T-helper 17 cell (primary cell): Measurements from ENCODE around the gene FREM2. TPM values are rescaled to one million over a fixed set of nuclear protein-coding genes. Genes with fewer than 3 reads are reported as not detected.

Experiments
- ATAC-seq: fragments of 150-1000 bp; cut with Tn5 transposase; 2 replicates; pipeline ENCODE4 v1.10.0; 2021; ENCODE audit warnings: mild to moderate bottlenecking, moderate library complexity
- DNase-seq, 3 donors: peaks; one replicate each; pipeline versions ENCODE4 v3.0.0 to v3.0.0-alpha.2; 2020 to 2021
- H3K9me3 ChIP-seq: one replicate; pipeline ENCODE4 v1.7.0; 2013; ENCODE audit warnings: low read length, mild to moderate bottlenecking; ENCODE audit not compliant: control insufficient read depth, poor library complexity, severe bottlenecking
- H3K27ac Mint-ChIP-seq: one replicate; pipeline ENCODE4 v1.8.0; 2022; ENCODE audit warnings: mild to moderate bottlenecking, moderate library complexity, mixed read lengths
- H3K27me3 Mint-ChIP-seq: one replicate; pipeline ENCODE4 v1.8.0; 2022; ENCODE audit warnings: mixed read lengths
- H3K36me3 Mint-ChIP-seq: one replicate; pipeline ENCODE4 v1.8.0; 2022; ENCODE audit warnings: low read depth, mixed read lengths
- H3K4me1 Mint-ChIP-seq: one replicate; pipeline ENCODE4 v1.8.0; 2022; ENCODE audit warnings: mild to moderate bottlenecking, mixed read lengths
- H3K4me3 Mint-ChIP-seq: one replicate; pipeline ENCODE4 v1.8.0; 2022; ENCODE audit warnings: mild to moderate bottlenecking, moderate library complexity, mixed read lengths
- total RNA-seq, 4 donors: library from RNA in 2 of 4; stranded (reverse) in 2 of 4; gene quantifications; one replicate each; pipeline ENCODE4 v1.2.3 and lab custom pipeline; 2022 to 2026

Gene FREM2
- total RNA-seq, 2 donors from 2014 or later, result not detected

DNA sequence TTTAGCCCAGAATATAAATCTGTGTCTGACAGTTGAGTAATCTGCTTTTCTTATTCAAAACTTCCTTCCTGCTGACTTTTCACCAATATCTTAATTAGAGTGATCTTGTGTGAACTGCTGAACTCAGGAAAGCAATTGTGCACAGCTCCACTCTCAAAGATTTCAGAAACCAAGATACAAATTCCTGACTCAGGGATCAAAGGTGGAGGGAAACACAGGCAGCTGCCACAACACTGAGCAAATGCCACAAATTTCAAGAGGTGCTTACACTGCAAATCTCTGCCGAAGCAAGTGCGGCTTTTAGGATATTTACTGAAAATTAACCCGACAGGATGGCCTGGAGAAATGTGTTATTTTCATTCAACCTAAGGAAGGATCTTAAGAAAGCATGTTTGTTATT, 192.4 kb downstream of the FREM2 start:
- H3K36me3 Mint-ChIP-seq, result no peaks in the 10 kb centered on the region
- ATAC-seq, result no peak

DNA sequence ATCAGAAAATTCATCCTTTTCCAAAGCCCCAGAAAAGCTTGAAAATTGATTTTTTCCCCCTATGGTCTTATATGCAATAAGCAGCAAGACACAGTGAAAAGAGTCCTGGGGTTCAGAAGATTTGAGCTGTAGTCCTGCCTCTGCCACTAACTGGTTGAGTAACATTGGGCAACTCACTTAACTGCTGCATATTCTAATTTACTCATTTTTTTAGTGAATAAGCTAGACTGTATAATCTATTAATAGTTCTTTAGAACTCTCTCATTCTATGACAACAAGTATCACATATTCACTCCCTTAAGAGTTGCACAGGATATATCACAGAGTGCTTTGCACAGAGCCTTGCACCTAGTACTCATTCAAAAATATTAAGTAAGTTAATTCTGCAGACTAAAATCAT, 192.9 kb downstream of the FREM2 start:
- H3K9me3 ChIP-seq, result no peaks in the 10 kb centered on the region
- no peak for ATAC-seq
- DNase-seq, result no peak
- no peaks in the 10 kb centered on the region for H3K36me3 Mint-ChIP-seq
- no peak overlapping the region for H3K27ac Mint-ChIP-seq
- H3K4me3 Mint-ChIP-seq, result no peak overlapping the region
- H3K27me3 Mint-ChIP-seq, result peaks cover 21% of the 10 kb centered on the region
- no peaks in the 10 kb centered on the region for H3K4me1 Mint-ChIP-seq

More for the DNA sequence above, 192.4 kb downstream of the FREM2 start:
- no peaks in the 10 kb centered on the region for H3K4me1 Mint-ChIP-seq
- H3K27ac Mint-ChIP-seq, result no peak overlapping the region
- no peaks in the 10 kb centered on the region for H3K9me3 ChIP-seq
- no peak overlapping the region for H3K4me3 Mint-ChIP-seq
- H3K27me3 Mint-ChIP-seq, result peaks cover 24% of the 10 kb centered on the region
- no peak for DNase-seq

DNA sequence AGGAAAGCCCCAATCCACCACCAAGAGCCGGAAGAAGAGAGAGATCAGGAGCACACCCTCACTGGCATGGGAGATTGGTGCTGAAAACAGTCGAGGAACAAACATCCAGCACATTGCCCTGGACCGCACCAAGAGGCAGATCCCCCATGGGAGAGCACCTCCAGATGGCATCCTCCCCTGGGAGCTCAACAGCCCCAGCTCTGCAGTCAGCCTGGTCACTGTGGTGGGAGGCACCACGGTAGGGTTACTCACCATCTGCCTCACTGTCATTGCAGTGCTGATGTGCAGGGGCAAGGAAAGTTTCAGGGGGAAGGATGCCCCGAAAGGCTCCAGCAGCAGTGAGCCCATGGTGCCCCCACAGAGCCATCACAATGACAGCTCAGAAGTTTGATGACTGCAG, 193.5 kb downstream of the FREM2 start:
- no peak for DNase-seq
- no peaks in the 10 kb centered on the region for H3K9me3 ChIP-seq
- H3K36me3 Mint-ChIP-seq, result no peaks in the 10 kb centered on the region
- no peak overlapping the region for H3K27ac Mint-ChIP-seq
- no peak for ATAC-seq
- H3K27me3 Mint-ChIP-seq, result peaks cover 21% of the 10 kb centered on the region
- no peaks in the 10 kb centered on the region for H3K4me1 Mint-ChIP-seq
- no peak overlapping the region for H3K4me3 Mint-ChIP-seq

DNA sequence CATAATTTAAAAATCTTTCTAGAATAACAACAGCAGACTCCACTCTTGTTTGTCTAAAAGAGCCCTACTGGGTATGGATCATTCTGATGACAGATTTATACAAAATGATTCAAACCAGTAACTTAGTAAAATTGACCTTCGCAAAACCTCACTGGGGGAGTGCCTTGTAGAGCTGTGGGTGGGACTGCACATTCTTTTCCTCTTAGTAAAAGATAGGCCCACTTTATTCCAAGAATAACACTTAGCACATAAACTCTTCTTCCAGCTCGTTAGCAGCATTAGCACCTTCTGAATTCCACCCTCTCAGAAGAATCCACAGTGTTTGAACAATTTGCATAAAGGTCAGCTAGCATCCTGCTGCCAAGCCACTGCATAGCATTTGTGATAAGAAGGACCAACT, 196.9 kb downstream of the FREM2 start:
- Mint-ChIP-seq H3K36me3 (peaks cover 2% of the 10 kb centered on the region), H3K4me3 (no peak overlapping the region), H3K4me1 (no peaks in the 10 kb centered on the region), H3K27ac (no peak overlapping the region), H3K27me3 (peaks cover 28% of the 10 kb centered on the region)
- DNase-seq (no peak), ATAC-seq (no peak)
- H3K9me3 ChIP-seq, result no peaks in the 10 kb centered on the region

DNA sequence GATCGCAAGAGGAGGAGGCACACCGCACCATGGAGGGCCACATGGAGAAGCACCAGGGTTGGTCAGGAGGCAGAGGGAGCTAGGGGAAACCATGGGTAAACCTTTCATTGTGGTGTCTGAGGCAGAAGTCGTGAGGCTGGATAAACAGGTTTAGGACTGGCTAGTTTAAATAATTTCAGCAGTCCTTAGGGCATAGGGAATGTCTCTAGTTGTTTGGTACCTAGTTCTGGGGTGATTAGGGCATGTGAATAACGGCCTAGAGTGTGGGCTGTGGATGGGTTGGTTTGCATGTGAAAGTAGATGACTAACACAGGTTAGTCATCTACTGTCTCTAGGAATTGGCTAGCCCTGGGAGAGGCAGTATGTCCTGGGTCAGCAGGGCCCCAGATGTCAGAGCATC, 201.4 kb downstream of the FREM2 start:
- Mint-ChIP-seq H3K36me3 (peaks cover 2% of the 10 kb centered on the region), H3K27ac (no peak overlapping the region), H3K27me3 (peaks cover 36% of the 10 kb centered on the region), H3K4me3 (no peak overlapping the region), H3K4me1 (no peaks in the 10 kb centered on the region)
- DNase-seq, result no peak
- no peak for ATAC-seq
- no peaks in the 10 kb centered on the region for H3K9me3 ChIP-seq

DNA sequence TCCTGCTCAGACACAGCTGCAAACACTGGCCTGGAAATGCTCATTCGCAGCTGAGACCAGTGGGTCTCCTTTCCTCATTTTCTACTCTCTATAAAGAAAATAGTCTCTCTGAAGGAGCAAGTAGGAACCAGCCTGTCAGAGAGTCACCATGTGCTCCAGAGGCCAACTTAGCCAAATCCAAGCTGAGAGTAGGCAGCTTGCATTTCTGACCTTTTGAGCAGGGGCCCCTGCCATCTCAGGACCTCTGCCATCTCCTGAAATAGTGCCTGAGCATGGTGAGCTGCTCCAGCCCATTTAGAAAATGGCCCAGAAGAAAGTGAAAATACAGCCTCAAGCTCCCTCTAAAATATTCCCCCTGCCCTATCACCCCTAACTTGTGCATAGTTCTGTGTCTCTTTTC, 208.2 kb downstream of the FREM2 start:
- H3K4me1 Mint-ChIP-seq, result peaks cover 2% of the 10 kb centered on the region
- ATAC-seq (no peak), DNase-seq (no peak)
- H3K9me3 ChIP-seq, result no peaks in the 10 kb centered on the region
- H3K27ac Mint-ChIP-seq, result no peak overlapping the region
- H3K4me3 Mint-ChIP-seq, result no peak overlapping the region
- H3K27me3 Mint-ChIP-seq, result peaks cover 28% of the 10 kb centered on the region
- no peaks in the 10 kb centered on the region for H3K36me3 Mint-ChIP-seq

DNA sequence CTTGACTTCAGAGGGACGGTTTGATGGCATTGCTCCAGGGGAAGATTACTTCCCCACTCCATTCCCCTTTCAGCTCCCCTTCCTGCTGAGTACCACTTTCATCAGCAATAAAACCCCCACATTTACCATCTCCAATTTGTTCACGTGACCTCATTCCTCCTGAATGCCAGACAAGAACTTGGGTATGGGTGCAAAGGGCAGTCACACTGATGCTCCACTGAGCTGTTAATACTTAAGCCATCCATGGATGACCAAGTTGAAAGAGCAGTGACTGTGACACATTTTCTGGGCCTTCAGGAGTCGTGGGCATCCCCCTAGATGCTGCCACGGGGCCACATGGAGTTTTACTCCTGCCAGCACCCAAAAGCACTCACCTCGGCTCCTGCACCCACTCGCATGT, 210.6 kb downstream of the FREM2 start:
- H3K36me3 Mint-ChIP-seq, result no peaks in the 10 kb centered on the region
- peaks cover 18% of the 10 kb centered on the region for H3K27me3 Mint-ChIP-seq
- no peaks in the 10 kb centered on the region for H3K9me3 ChIP-seq
- H3K4me1 Mint-ChIP-seq, result peaks cover 2% of the 10 kb centered on the region
- no peak overlapping the region for H3K4me3 Mint-ChIP-seq
- DNase-seq (no peak), ATAC-seq (no peak)
- H3K27ac Mint-ChIP-seq, result no peak overlapping the region

DNA sequence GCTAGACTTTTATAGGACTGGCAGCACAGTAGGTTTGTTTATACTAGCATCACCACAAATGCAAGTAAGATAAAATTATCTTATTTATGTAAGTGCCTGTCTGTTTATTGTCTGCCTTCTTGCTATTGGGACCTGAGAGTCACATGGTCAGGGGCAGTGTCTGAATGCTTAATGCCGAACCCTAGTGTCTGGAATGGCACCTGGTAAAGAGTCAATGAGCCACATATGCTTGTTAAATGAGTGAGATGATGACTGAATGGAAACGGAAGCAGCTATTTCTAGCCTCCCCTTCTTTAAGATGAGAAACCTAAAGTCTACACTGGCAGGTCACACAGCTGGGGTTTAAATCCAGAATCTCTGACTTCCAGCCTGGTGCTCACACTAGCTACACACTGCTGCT, 211.6 kb downstream of the FREM2 start:
- ATAC-seq, result no peak

DNA sequence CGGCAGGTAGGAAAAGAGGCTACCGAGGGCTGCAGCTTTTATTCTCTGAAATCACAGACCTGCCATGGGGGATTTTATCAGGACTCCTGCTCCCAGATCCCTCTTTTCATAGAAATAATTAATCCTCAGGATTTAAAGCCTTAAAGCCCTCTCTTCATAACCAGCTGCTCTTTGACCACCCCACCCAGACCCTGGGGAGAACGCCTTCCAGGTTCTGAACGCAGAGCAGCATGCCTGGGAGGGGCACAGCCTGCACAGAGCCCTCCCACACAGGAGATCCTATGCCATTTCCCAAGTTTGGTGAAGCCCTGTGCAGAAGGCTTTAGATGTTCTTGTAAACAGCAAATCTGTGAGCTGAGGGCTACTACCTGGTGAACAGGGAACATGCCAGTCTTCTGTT, 212.7 kb downstream of the FREM2 start:
- Mint-ChIP-seq H3K4me3 (no peak overlapping the region), H3K36me3 (no peaks in the 10 kb centered on the region), H3K27ac (no peak overlapping the region), H3K27me3 (peaks cover 30% of the 10 kb centered on the region), H3K4me1 (peaks cover 2% of the 10 kb centered on the region)
- ATAC-seq (no peak), DNase-seq (no peak)
- H3K9me3 ChIP-seq, result no peaks in the 10 kb centered on the region

More for the DNA sequence above, 211.6 kb downstream of the FREM2 start:
- Mint-ChIP-seq H3K27me3 (peaks cover 24% of the 10 kb centered on the region), H3K36me3 (no peaks in the 10 kb centered on the region), H3K4me1 (peaks cover 2% of the 10 kb centered on the region), H3K4me3 (no peak overlapping the region), H3K27ac (no peak overlapping the region)
- no peak for DNase-seq
- H3K9me3 ChIP-seq, result no peaks in the 10 kb centered on the region

DNA sequence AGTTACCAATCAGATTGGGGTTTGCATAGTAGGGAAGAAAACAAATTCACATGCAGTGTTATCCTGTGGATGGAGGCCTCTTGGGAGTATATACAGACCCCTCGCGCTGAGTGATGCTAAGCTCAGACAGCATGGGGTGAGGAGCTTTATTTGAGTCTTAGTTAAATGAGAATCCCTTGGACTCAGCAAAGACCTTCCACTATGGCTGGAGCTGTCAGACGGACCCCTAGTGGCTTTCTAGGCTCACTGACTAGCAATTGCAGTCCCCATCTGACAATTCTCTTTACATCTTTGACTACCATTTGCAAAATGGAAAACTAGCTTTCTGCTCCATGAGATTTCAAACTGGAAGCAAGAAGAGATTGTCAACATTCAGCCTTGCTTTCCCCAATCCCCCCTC, 213.3 kb downstream of the FREM2 start:
- Mint-ChIP-seq H3K36me3 (no peaks in the 10 kb centered on the region), H3K27ac (no peak overlapping the region), H3K4me1 (peaks cover 2% of the 10 kb centered on the region), H3K27me3 (peaks cover 34% of the 10 kb centered on the region), H3K4me3 (no peak overlapping the region)
- no peaks in the 10 kb centered on the region for H3K9me3 ChIP-seq
- DNase-seq (no peak), ATAC-seq (no peak)

DNA sequence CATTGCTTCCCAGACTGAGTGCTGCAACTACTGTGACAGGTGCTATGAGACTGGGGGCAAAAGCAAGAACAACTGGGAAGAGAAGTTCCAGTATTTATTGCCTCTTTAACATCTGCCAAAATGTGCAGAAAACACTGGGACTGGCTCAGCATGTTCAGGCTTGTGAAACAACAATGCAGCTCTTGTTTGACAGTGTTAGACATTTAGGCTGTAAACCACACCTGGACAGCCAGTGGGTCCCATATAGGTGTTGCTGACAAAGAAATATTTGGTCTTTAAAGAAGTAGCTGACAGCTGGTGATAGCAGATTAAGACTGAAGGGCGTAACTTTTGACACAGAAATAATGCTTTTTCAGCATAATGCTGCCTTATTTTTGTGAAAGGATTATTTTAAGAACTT, 215.7 kb downstream of the FREM2 start:
- no peaks in the 10 kb centered on the region for H3K36me3 Mint-ChIP-seq
- ATAC-seq (no peak), DNase-seq (no peak)
- H3K27me3 Mint-ChIP-seq, result peaks cover 24% of the 10 kb centered on the region
- H3K4me1 Mint-ChIP-seq, result no peaks in the 10 kb centered on the region
- H3K9me3 ChIP-seq, result no peaks in the 10 kb centered on the region
- no peak overlapping the region for H3K4me3 Mint-ChIP-seq
- H3K27ac Mint-ChIP-seq, result no peak overlapping the region

DNA sequence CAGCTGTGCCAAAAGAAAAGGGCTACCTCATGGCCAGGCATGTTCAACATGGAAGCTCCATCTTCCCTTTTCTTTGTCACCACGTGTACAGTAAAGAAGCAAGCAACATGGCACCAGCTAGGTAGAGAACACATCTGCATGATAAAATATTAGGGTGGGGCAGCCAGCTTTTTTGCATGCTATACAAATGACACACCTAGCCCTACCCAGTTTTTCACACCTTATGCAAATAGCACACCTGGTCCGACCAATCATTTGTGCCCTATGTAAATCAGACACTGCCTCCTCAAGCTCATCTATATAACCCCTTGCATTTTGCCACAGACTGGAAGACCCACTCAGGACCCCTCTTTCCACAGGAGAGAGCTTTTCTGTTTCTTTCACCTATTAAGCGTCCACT, 218.2 kb downstream of the FREM2 start:
- no peaks in the 10 kb centered on the region for H3K4me1 Mint-ChIP-seq
- H3K9me3 ChIP-seq, result no peaks in the 10 kb centered on the region
- H3K4me3 Mint-ChIP-seq, result no peak overlapping the region
- no peaks in the 10 kb centered on the region for H3K36me3 Mint-ChIP-seq
- H3K27me3 Mint-ChIP-seq, result peaks cover 29% of the 10 kb centered on the region
- DNase-seq, result no peak
- no peak for ATAC-seq
- no peak overlapping the region for H3K27ac Mint-ChIP-seq

DNA sequence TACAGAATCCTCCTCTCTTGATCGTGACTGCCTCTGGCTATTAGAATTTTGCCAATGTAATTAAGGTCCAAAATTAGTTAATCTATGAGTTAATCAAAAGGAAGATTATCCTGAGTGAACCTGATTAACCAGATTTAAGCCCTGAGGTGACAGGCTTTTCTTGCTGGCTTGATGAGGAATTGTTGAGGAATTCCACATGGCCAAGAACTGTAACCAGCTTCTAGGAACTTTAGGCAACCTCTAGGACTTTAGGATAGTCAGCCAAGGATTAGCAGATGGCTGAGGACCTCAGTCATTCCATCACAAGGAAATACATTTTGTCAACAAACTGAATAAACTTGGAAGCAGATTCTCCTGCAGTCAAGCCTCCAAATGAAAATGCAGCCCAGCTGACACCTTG, 219.0 kb downstream of the FREM2 start:
- no peaks in the 10 kb centered on the region for H3K9me3 ChIP-seq
- no peak overlapping the region for H3K27ac Mint-ChIP-seq
- peaks cover 35% of the 10 kb centered on the region for H3K27me3 Mint-ChIP-seq
- no peaks in the 10 kb centered on the region for H3K36me3 Mint-ChIP-seq
- H3K4me1 Mint-ChIP-seq, result peaks cover 3% of the 10 kb centered on the region
- no peak for ATAC-seq
- DNase-seq, result no peak
- no peak overlapping the region for H3K4me3 Mint-ChIP-seq

DNA sequence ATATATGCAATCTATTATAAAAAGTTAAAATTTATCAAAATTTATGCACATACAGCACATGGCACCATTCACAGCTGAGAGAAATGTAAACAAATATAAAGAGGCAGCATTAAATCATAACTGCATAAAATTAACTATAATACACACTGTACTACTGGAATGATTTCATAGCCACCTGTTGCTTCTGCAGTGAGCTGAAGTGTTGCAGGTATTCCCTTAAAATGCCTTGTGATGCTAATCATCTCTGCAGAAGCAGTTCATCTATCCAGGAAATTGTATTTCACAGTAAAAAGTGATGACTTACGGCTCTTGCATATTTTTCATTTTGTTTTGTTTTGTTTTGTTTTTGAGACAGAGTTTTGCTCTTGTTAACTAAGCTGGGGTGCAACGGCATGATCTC, 221.7 kb downstream of the FREM2 start:
- H3K4me3 Mint-ChIP-seq, result no peak overlapping the region
- no peak for DNase-seq
- no peak for ATAC-seq
- H3K9me3 ChIP-seq, result no peaks in the 10 kb centered on the region
- peaks cover 3% of the 10 kb centered on the region for H3K4me1 Mint-ChIP-seq
- peaks cover 23% of the 10 kb centered on the region for H3K27me3 Mint-ChIP-seq
- H3K36me3 Mint-ChIP-seq, result no peaks in the 10 kb centered on the region
- no peak overlapping the region for H3K27ac Mint-ChIP-seq

DNA sequence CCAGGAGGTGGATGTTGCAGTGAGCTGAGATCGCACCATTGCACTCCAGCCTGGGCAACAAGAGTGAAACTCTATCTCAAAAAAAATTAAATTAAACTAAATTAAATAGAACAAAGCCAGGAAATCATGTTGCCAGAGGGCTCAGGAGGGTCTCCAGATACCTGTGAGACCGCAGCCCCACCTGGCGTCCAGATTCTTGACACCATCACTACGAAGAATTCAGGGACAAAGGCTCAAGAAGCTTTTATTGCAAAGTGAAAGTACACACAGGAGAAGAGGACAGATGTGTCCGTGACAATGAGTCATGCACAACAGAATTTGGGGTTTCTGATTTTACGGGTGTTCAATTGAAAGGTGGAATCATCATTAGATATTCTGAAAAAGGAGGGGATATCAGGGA, 227.2 kb downstream of the FREM2 start:
- Mint-ChIP-seq H3K27me3 (peaks cover 45% of the 10 kb centered on the region), H3K4me3 (no peak overlapping the region), H3K36me3 (no peaks in the 10 kb centered on the region), H3K4me1 (peaks cover 6% of the 10 kb centered on the region), H3K27ac (no peak overlapping the region)
- DNase-seq (no peak), ATAC-seq (no peak)
- no peaks in the 10 kb centered on the region for H3K9me3 ChIP-seq
